SK-N-SH treated with all-trans-retinoic acid at 6 μM for 48 hours (cell line): Measurements from ENCODE around the gene NKRF.

Experiments used
- CSDC2 ChIP-seq: fragments of 250-450 bp; sonication (Bioruptor Pico); IDR thresholded peaks from 2 replicates; pipeline ENCODE4 v1.5.0; 2020; ENCODE audit warnings: mild to moderate bottlenecking, moderate library complexity
- CSRNP3 ChIP-seq: fragments of 250-450 bp; sonication (Bioruptor Pico); IDR thresholded peaks from 2 replicates; pipeline ENCODE4 v1.5.1; 2021; ENCODE audit warnings: mild to moderate bottlenecking, moderate library complexity
- GLIS3 ChIP-seq: fragments of 250-450 bp; sonication (Bioruptor Pico); IDR thresholded peaks from 2 replicates; pipeline ENCODE4 v1.5.0; 2020; ENCODE audit warnings: mild to moderate bottlenecking, moderate library complexity
- SNAI2 ChIP-seq: fragments of 250-450 bp; sonication (Bioruptor Pico); IDR thresholded peaks from 2 replicates; pipeline ENCODE4 v1.5.0; 2020; ENCODE audit warnings: mild to moderate bottlenecking, moderate library complexity
- ZFP3 ChIP-seq: fragments of 250-450 bp; sonication (Bioruptor Pico); IDR thresholded peaks from 2 replicates; pipeline ENCODE4 v1.5.0; 2020; ENCODE audit warnings: mild to moderate bottlenecking, moderate library complexity

- no peak for TF ChIP-seq GLIS3
- no peak for TF ChIP-seq ZFP3
- no peak for TF ChIP-seq CSRNP3 (CRISPR knock-in tag)
- TF ChIP-seq SNAI2 (CRISPR knock-in tag): no peak
- no peak for TF ChIP-seq CSDC2 (CRISPR knock-in tag)
Observed at GRCh38 chrX:119655125-119655524, 48.9 kb upstream of the NKRF start.
